ENCODE results near the gene ANGPTL2. TPM values are rescaled to one million over a fixed set of nuclear protein-coding genes. Genes with fewer than 3 reads are reported as not detected.
A peak's percentile ranks its signal among the peaks of the same experiment; 100 is the strongest.

ANGPTL2 gene
- total RNA-seq, 4 donors from 2014 or later = 5.9 to 12.6 (median 8.7) TPM

GRCh38 chr9:127053057-127053821 is 69.2 kb downstream of the ANGPTL2 start:
- no peaks in the 10 kb centered on the region for H3K27me3 ChIP-seq
- intact Hi-C loops (cut with DNase I) = no loop called here
- H3K27ac ChIP-seq = peak overlapping the region in 2 of 3 donors; percentile 6 to 16
- peaks cover 0 to 25% of the 10 kb centered on the region in 2 donors for H3K4me1 ChIP-seq
- WGBS, 2 donors = 72 to 75% methylated on average over 14 of the region's 14 CpGs
- DNase-seq = no peak
- no peaks in the 10 kb centered on the region for H3K36me3 ChIP-seq
- H3K4me3 ChIP-seq (replicated peaks in 1 of 3) = no peak overlapping the region
- TF ChIP-seq CTCF (IDR thresholded peaks at IDR 0.05) (no peak), POLR2A (IDR thresholded peaks at IDR 0.05) (no peak)
- H3K9me3 ChIP-seq = no peaks in the 10 kb centered on the region

DNA sequence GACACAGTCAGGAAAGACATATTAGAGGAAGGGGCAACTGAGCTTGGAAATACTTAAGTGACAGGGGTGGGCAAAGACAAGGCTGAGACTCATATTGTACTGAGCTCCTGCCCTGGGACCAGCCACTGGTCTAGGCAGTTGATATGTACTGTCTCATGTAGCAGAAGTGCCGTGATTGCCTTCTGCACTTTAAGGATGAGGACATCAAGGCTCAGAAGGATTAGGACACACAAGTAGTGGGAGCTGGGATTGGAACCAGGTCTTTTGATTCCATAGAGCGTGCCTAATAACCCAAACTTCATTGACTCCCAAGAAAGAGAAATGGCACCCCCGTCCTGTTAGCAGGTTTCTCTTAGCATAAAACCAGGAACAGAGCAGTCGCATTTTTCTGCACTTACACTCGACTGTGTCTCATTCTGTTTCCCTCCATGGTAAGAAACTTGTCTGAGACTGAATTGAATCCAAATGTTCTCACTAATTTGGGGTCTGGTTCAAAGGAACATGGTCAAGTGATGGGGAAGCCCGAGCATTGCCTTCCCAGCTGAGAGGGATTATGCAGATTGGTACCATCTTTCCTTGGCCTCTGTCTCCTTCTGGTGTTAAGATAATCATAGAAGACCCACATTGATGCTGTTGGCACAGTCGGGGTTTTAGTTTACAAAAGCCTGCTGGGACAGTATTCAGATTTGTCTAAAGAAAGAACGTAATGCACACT is 70.4 kb downstream of the ANGPTL2 start:
- intact Hi-C loops (cut with DNase I) = no loop called here
- TF ChIP-seq POLR2A (IDR thresholded peaks at IDR 0.05) (no peak), CTCF (IDR thresholded peaks at IDR 0.05) (no peak)
- H3K9me3 ChIP-seq = no peaks in the 10 kb centered on the region
- peak overlapping the region in 1 of 3 donors; percentile 16 for H3K27ac ChIP-seq
- no peak overlapping the region for H3K4me3 ChIP-seq (replicated peaks in 1 of 3)
- H3K27me3 ChIP-seq = no peaks in the 10 kb centered on the region
- WGBS, 2 donors = 86 to 91% methylated on average over 8 of the region's 8 CpGs
- peaks cover 0 to 30% of the 10 kb centered on the region in 2 donors for H3K4me1 ChIP-seq
- no peak for DNase-seq
- H3K36me3 ChIP-seq = no peaks in the 10 kb centered on the region

- WGBS, 2 donors = 91 to 92% methylated on average over 7 of the region's 7 CpGs
- no peaks in the 10 kb centered on the region for H3K27me3 ChIP-seq
- H3K4me1 ChIP-seq = peaks cover 0 to 27% of the 10 kb centered on the region in 2 donors
- H3K27ac ChIP-seq = no peak overlapping the region
- no peak for DNase-seq
- H3K36me3 ChIP-seq = no peaks in the 10 kb centered on the region
- TF ChIP-seq POLR2A (IDR thresholded peaks at IDR 0.05) = no peak
- H3K9me3 ChIP-seq = no peaks in the 10 kb centered on the region
- intact Hi-C loops (cut with DNase I) = no loop called here
- H3K4me3 ChIP-seq (replicated peaks in 1 of 3) = no peak overlapping the region
Measured at GRCh38 chr9:127050591-127051001, 71.8 kb downstream of the ANGPTL2 start.

GRCh38 chr9:127050152-127050551 is 72.3 kb downstream of the ANGPTL2 start:
- H3K27ac ChIP-seq = no peak overlapping the region
- no peaks in the 10 kb centered on the region for H3K36me3 ChIP-seq
- H3K9me3 ChIP-seq = no peaks in the 10 kb centered on the region
- intact Hi-C loops (cut with DNase I) = no loop called here
- no peak overlapping the region for H3K4me3 ChIP-seq (replicated peaks in 1 of 3)
- no peak for TF ChIP-seq CTCF (IDR thresholded peaks at IDR 0.05)
- TF ChIP-seq POLR2A (IDR thresholded peaks at IDR 0.05) = no peak
- peaks cover 0 to 26% of the 10 kb centered on the region in 2 donors for H3K4me1 ChIP-seq
- H3K27me3 ChIP-seq = no peaks in the 10 kb centered on the region
- WGBS, 2 donors = 94 to 100% methylated on average over 3 of the region's 3 CpGs
- DNase-seq = no peak

GRCh38 chr9:127049581-127049980 is 72.9 kb downstream of the ANGPTL2 start:
- TF ChIP-seq POLR2A (IDR thresholded peaks at IDR 0.05) = no peak
- no peak for TF ChIP-seq CTCF (IDR thresholded peaks at IDR 0.05)
- Histone ChIP-seq H3K36me3 (no peaks in the 10 kb centered on the region), H3K4me3 (replicated peaks in 1 of 3) (no peak overlapping the region), H3K27ac (no peak overlapping the region), H3K4me1 (peaks cover 0 to 26% of the 10 kb centered on the region in 2 donors), H3K9me3 (no peaks in the 10 kb centered on the region), H3K27me3 (no peaks in the 10 kb centered on the region)
- WGBS, 2 donors = 89 to 93% methylated on average over 8 of the region's 8 CpGs
- DNase-seq = no peak
- intact Hi-C loops (cut with DNase I) = no loop called here
